ENCODE data around the gene CADPS2. TPM values are rescaled to one million over a fixed set of nuclear protein-coding genes. Genes with fewer than 3 reads are reported as not detected.

The CADPS2 gene
- total RNA-seq, 2 donors from 2014 or later, result 4.3 to 11.7 TPM

DNA sequence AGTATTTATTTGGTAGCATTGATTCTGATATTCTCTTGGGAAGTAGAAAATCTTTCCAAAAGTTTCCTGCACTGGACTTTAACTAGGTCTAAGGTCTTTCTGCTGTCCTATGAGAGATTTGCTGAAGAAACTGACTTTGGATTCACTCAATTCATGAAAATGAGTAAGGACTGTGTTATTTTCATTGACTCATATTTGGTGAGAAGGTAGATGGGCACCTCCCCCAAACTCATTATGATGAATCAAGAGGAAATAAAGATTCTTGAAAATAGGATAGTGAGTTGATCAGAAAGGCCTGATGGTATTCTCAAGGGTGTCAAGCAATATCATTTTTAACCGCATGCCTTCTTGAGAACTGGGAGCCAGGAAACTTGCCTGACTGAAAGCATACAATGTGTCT, 297.6 kb downstream of the CADPS2 start:
- no peaks in the 10 kb centered on the region for H3K4me1 Mint-ChIP-seq
- H3K9me3 Mint-ChIP-seq, result peaks cover 6% of the 10 kb centered on the region
- H3K27me3 Mint-ChIP-seq (ENCODE audit: insufficient read depth), result no peaks in the 10 kb centered on the region
- Histone ChIP-seq H3K4me3 (ENCODE audit: low read length) (no peak overlapping the region), H3K27ac (ENCODE audit: low read depth, low read length) (no peak overlapping the region), H3K36me3 (ENCODE audit: control insufficient read depth, insufficient read depth, low read length) (no peaks in the 10 kb centered on the region), H3K4me1 (ENCODE audit: control insufficient read depth, insufficient read depth, low read length) (no peaks in the 10 kb centered on the region), H3K9me3 (ENCODE audit: control insufficient read depth, low read length) (no peaks in the 10 kb centered on the region), H3K9ac (ENCODE audit: extremely low read depth, low read length, poor library complexity, severe bottlenecking) (no peak overlapping the region), H3K27me3 (ENCODE audit: control insufficient read depth, insufficient read depth, low read length, poor library complexity, severe bottlenecking) (no peaks in the 10 kb centered on the region)
- TF ChIP-seq CTCF (conservative IDR thresholded peaks at IDR 0.05), result no peak
- H3K36me3 Mint-ChIP-seq (ENCODE audit: low read depth), result no peaks in the 10 kb centered on the region
- 97 to 100% methylated on average over 1 of the region's 1 CpG for WGBS, 2 experiments (ENCODE audit: insufficient coverage in 1 of 2, insufficient read length in 1 of 2)
- no peak for DNase-seq
- no peak overlapping the region for H3K27ac Mint-ChIP-seq
- no peak overlapping the region for H3K4me3 Mint-ChIP-seq

- Histone ChIP-seq H3K9ac (ENCODE audit: extremely low read depth, low read length, poor library complexity, severe bottlenecking) (no peak overlapping the region), H3K27ac (ENCODE audit: low read depth, low read length) (no peak overlapping the region), H3K36me3 (ENCODE audit: control insufficient read depth, insufficient read depth, low read length) (no peaks in the 10 kb centered on the region), H3K27me3 (ENCODE audit: control insufficient read depth, insufficient read depth, low read length, poor library complexity, severe bottlenecking) (no peaks in the 10 kb centered on the region), H3K4me1 (ENCODE audit: control insufficient read depth, insufficient read depth, low read length) (no peaks in the 10 kb centered on the region), H3K4me3 (ENCODE audit: low read length) (no peak overlapping the region), H3K9me3 (ENCODE audit: control insufficient read depth, low read length) (no peaks in the 10 kb centered on the region)
- no peak overlapping the region for H3K4me3 Mint-ChIP-seq
- TF ChIP-seq CTCF (conservative IDR thresholded peaks at IDR 0.05), result no peak
- no peaks in the 10 kb centered on the region for H3K4me1 Mint-ChIP-seq
- H3K9me3 Mint-ChIP-seq, result no peaks in the 10 kb centered on the region
- WGBS, 2 experiments (ENCODE audit: insufficient coverage in 1 of 2, insufficient read length in 1 of 2), result 49 to 56% methylated on average over 2 to 3 of the region's 3 CpGs
- DNase-seq, result no peak
- H3K36me3 Mint-ChIP-seq (ENCODE audit: low read depth), result no peaks in the 10 kb centered on the region
- no peak overlapping the region for H3K27ac Mint-ChIP-seq
- H3K27me3 Mint-ChIP-seq (ENCODE audit: insufficient read depth), result no peaks in the 10 kb centered on the region
Observed at GRCh38 chr7:122584676-122585251, 301.5 kb downstream of the CADPS2 start.

DNA sequence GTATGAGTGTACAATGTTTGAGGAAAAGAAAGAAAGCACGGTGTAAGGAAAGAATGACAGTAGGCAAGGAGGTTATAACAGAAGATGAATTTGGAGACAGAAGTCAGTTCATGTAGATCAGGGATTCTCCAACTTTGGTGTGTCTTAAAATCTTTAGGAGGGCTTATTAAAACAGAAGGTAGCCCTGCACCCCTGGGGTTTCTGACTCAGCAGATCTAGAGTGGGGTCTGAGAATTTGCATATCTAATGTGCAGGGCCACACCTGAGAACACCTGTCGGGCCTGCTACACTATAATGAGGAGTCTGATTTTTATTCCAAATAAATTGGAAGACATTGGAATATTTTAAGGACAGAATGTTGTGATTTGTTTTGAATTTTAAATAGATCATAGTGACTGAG, 307.9 kb downstream of the CADPS2 start:
- no peaks in the 10 kb centered on the region for H3K36me3 ChIP-seq (ENCODE audit: control insufficient read depth, insufficient read depth, low read length)
- WGBS, 2 experiments (ENCODE audit: insufficient coverage in 1 of 2, insufficient read length in 1 of 2), result 85 to 95% methylated on average over 2 of the region's 2 CpGs
- no peaks in the 10 kb centered on the region for H3K36me3 Mint-ChIP-seq (ENCODE audit: low read depth)

More for the DNA sequence above, 307.9 kb downstream of the CADPS2 start:
- Histone ChIP-seq H3K4me3 (ENCODE audit: low read length) (no peak overlapping the region), H3K27ac (ENCODE audit: low read depth, low read length) (no peak overlapping the region), H3K4me1 (ENCODE audit: control insufficient read depth, insufficient read depth, low read length) (no peaks in the 10 kb centered on the region), H3K27me3 (ENCODE audit: control insufficient read depth, insufficient read depth, low read length, poor library complexity, severe bottlenecking) (no peaks in the 10 kb centered on the region), H3K9ac (ENCODE audit: extremely low read depth, low read length, poor library complexity, severe bottlenecking) (no peak overlapping the region), H3K9me3 (ENCODE audit: control insufficient read depth, low read length) (no peaks in the 10 kb centered on the region)
- Mint-ChIP-seq H3K4me3 (no peak overlapping the region), H3K4me1 (no peaks in the 10 kb centered on the region), H3K27ac (no peak overlapping the region), H3K27me3 (ENCODE audit: insufficient read depth) (no peaks in the 10 kb centered on the region), H3K9me3 (no peaks in the 10 kb centered on the region)
- TF ChIP-seq CTCF (conservative IDR thresholded peaks at IDR 0.05), result no peak
- DNase-seq, result no peak
